ENCODE measurements around the gene WDR77.

Gene WDR77

GRCh38 chr1:111424281-111424680, 24.8 kb downstream of the WDR77 start:
- no peak for DNase-seq

GRCh38 chr1:111422546-111423391, 26.3 kb downstream of the WDR77 start:
- DNase-seq: no peak

- DNase-seq: no peak
Observed at GRCh38 chr1:111420377-111420776, 28.7 kb downstream of the WDR77 start.

GRCh38 chr1:111419037-111419436, 30.0 kb downstream of the WDR77 start:
- no peak for DNase-seq

- DNase-seq: no peak
Observed at GRCh38 chr1:111417755-111418154, 31.3 kb downstream of the WDR77 start.

- no peak for DNase-seq
Observed at GRCh38 chr1:111415461-111415860, 33.6 kb downstream of the WDR77 start.

- DNase-seq: no peak
Observed at GRCh38 chr1:111414756-111415155, 34.3 kb downstream of the WDR77 start.

GRCh38 chr1:111412839-111413238, 36.2 kb downstream of the WDR77 start:
- DNase-seq: no peak

DNA sequence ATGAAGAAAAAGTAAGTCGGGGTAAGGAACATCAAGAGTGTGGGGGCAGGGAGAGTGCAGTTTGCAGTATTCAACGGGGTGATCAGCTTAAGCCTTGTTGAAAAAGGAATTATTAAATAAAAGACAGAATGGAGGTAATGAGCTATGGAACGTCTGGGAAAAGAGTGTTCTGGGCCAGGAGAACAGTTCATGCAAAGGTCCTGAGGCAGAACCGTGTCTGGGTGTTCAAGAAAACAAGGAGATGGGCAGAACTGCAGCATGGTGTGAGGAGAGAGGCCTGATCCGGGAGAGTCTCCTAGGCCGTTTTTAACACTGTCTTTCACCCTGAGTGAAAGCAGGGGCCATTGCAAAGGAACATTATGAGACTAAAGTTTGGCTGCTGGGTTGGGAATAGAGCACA, 41.8 kb downstream of the WDR77 start:
- no peak for DNase-seq

GRCh38 chr1:111406321-111406768, 42.7 kb downstream of the WDR77 start:
- no peak for DNase-seq

DNA sequence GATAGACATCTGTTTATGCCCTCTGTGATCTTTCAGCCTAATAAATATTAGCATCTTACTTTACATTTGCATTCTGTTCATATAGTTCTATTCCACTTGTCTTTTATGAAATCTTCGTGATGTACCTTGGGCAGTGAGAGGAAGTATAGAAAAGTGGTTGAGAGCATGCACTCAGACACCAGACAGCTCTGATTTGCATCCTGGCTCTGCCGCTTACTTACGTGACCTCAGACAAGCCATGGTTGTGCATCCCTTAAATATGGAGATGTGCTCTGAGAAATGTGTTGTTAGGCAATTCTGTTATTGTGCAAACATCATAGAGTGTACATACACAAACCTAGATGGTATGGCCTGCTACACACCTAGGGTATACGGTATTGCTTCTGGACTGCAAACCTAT, 44.5 kb downstream of the WDR77 start:
- no peak for DNase-seq

DNA sequence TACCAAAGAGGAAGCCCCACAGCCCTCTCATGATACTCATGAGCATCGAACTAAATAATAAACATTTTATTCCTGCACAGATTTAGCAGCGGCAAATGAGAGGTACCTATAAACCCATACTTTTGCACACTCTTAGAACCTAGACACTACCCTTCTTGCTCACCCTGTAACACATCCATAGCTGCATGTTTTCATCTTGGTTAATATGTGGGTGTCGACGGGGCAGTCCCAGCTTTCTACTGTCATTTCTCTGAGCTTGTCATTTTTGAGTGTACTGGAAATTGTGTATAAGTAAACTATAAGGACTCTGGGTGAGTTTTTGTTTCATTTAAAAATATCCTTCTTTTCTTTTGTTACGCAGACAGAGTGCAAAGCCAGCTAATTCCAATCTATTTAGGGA, 47.0 kb downstream of the WDR77 start:
- DNase-seq: no peak

- no peak for DNase-seq
Observed at GRCh38 chr1:111399792-111400610, 49.1 kb downstream of the WDR77 start.

DNA sequence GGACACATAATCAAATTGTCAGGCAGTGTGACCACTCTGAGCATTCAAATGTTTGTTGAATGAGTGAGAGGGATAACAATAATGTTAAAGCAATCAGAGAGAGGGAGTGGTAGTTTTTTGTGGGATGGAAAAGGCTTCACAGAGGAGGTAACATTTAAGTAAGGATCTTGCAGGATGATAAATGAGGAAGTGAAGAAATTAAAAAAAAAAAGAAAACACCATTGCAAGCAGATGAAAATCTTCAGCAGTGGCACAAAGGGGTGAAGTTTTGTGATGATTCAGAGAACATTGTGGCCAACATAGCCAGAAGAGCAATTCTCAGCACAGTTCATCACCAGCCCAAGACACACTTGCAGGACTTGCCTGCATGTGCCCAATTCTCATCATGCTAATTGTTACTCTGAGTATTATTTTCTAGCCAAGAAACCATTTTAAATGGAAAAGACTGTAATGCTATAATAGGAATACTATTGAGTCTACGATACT, 56.6 kb downstream of the WDR77 start:
- no peak for DNase-seq

- no peak for DNase-seq
Observed at GRCh38 chr1:111392042-111392441, 57.0 kb downstream of the WDR77 start.

All from cerebellar nuclear complex (tissue), 1 donor.